Osteocyte (in vitro differentiated cells): Measurements from ENCODE around the gene ATP13A2. TPM values are rescaled to one million over a fixed set of nuclear protein-coding genes. Genes with fewer than 3 reads are reported as not detected.

Source experiments
- DNase-seq: peaks from one replicate; pipeline ENCODE4 v3.0.0; 2021; ENCODE audit warnings: mixed read lengths; ENCODE audit not compliant: unreplicated experiment; ENCODE audit errors: extremely low spot score
- H3K27ac Mint-ChIP-seq: one replicate; pipeline ENCODE4 v1.8.0; 2021; ENCODE audit warnings: mild to moderate bottlenecking, mixed read lengths; ENCODE audit not compliant: unreplicated experiment
- H3K27me3 Mint-ChIP-seq: one replicate; pipeline ENCODE4 v1.8.0; 2021; ENCODE audit warnings: mixed read lengths; ENCODE audit not compliant: unreplicated experiment
- H3K36me3 Mint-ChIP-seq: one replicate; pipeline ENCODE4 v1.8.0; 2021; ENCODE audit warnings: mixed read lengths; ENCODE audit not compliant: unreplicated experiment
- H3K4me1 Mint-ChIP-seq: one replicate; pipeline ENCODE4 v1.8.0; 2021; ENCODE audit warnings: mixed read lengths; ENCODE audit not compliant: unreplicated experiment
- H3K4me3 Mint-ChIP-seq: one replicate; pipeline ENCODE4 v1.8.0; 2021; ENCODE audit warnings: mild to moderate bottlenecking, moderate library complexity, mixed read lengths; ENCODE audit not compliant: unreplicated experiment
- H3K9me3 Mint-ChIP-seq: one replicate; pipeline ENCODE4 v1.8.0; 2021; ENCODE audit warnings: mixed read lengths; ENCODE audit not compliant: unreplicated experiment
- CTCF ChIP-seq: fragments of 200-600 bp; sonication (generic); IDR thresholded peaks from 2 replicates; pipeline ENCODE4 v1.5.0; 2021; ENCODE audit warnings: antibody characterized with exemption, mild to moderate bottlenecking, moderate library complexity
- total RNA-seq: library from RNA; stranded (reverse); gene quantifications from 2 replicates; pipeline ENCODE4 v1.2.1, GENCODE V29; 2021

Gene ATP13A2
- total RNA-seq, 1 donor from 2014 or later, result 69.6 TPM

- Mint-ChIP-seq H3K36me3 (peaks cover 59% of the 10 kb centered on the region), H3K27ac (no peak overlapping the region), H3K4me1 (no peaks in the 10 kb centered on the region), H3K9me3 (no peaks in the 10 kb centered on the region), H3K4me3 (no peak overlapping the region), H3K27me3 (no peaks in the 10 kb centered on the region)
- TF ChIP-seq CTCF, result no peak
- no peak for DNase-seq
Measured at GRCh38 chr1:17024721-17025120, 13.0 kb upstream of the ATP13A2 start.

- no peak for DNase-seq
- TF ChIP-seq CTCF, result no peak
- no peak overlapping the region for H3K27ac Mint-ChIP-seq
- no peak overlapping the region for H3K4me3 Mint-ChIP-seq
- no peaks in the 10 kb centered on the region for H3K9me3 Mint-ChIP-seq
- no peaks in the 10 kb centered on the region for H3K4me1 Mint-ChIP-seq
- H3K36me3 Mint-ChIP-seq, result peaks cover 67% of the 10 kb centered on the region
- no peaks in the 10 kb centered on the region for H3K27me3 Mint-ChIP-seq
Measured at GRCh38 chr1:17023573-17023972, 11.8 kb upstream of the ATP13A2 start.

- no peak overlapping the region for H3K27ac Mint-ChIP-seq
- H3K9me3 Mint-ChIP-seq, result no peaks in the 10 kb centered on the region
- H3K27me3 Mint-ChIP-seq, result no peaks in the 10 kb centered on the region
- peaks cover 66% of the 10 kb centered on the region for H3K36me3 Mint-ChIP-seq
- H3K4me1 Mint-ChIP-seq, result no peaks in the 10 kb centered on the region
- no peak overlapping the region for H3K4me3 Mint-ChIP-seq
- no peak for DNase-seq
- TF ChIP-seq CTCF, result no peak
Measured at GRCh38 chr1:17023102-17023501, 11.4 kb upstream of the ATP13A2 start.

GRCh38 chr1:17021896-17022295, 10.2 kb upstream of the ATP13A2 start:
- no peaks in the 10 kb centered on the region for H3K9me3 Mint-ChIP-seq
- no peaks in the 10 kb centered on the region for H3K4me1 Mint-ChIP-seq
- no peaks in the 10 kb centered on the region for H3K27me3 Mint-ChIP-seq
- no peak for DNase-seq
- peaks cover 61% of the 10 kb centered on the region for H3K36me3 Mint-ChIP-seq
- H3K4me3 Mint-ChIP-seq, result no peak overlapping the region
- H3K27ac Mint-ChIP-seq, result no peak overlapping the region
- TF ChIP-seq CTCF, result no peak

GRCh38 chr1:17020502-17020901, 8.8 kb upstream of the ATP13A2 start:
- H3K36me3 Mint-ChIP-seq, result peaks cover 57% of the 10 kb centered on the region
- H3K27ac Mint-ChIP-seq, result no peak overlapping the region
- no peak for DNase-seq
- no peaks in the 10 kb centered on the region for H3K27me3 Mint-ChIP-seq
- no peak overlapping the region for H3K4me3 Mint-ChIP-seq
- H3K9me3 Mint-ChIP-seq, result no peaks in the 10 kb centered on the region
- no peak for TF ChIP-seq CTCF
- peaks cover 11% of the 10 kb centered on the region for H3K4me1 Mint-ChIP-seq
